H9 (cell line): Measurements from ENCODE around the gene HP. TPM values are rescaled to one million over a fixed set of nuclear protein-coding genes. Genes with fewer than 3 reads are reported as not detected.

Experiments
- DNase-seq: peaks from one replicate; pipeline ENCODE4 v3.0.0-alpha.2; 2017
- H2AFZ ChIP-seq: one replicate; pipeline ENCODE4 v1.6.1; 2013; ENCODE audit warnings: mild to moderate bottlenecking, low read length, control low read depth, moderate library complexity
- H2AK5ac ChIP-seq: 2 replicates; pipeline ENCODE4 v1.6.1; 2013; ENCODE audit warnings: low read length, control low read depth, mixed read lengths; ENCODE audit not compliant: insufficient read length
- H2BK120ac ChIP-seq: one replicate; pipeline ENCODE4 v1.6.1; 2013; ENCODE audit warnings: low read depth, mild to moderate bottlenecking, low read length, control low read depth, inconsistent platforms; ENCODE audit not compliant: poor library complexity, severe bottlenecking
- H2BK12ac ChIP-seq: 2 replicates; pipeline ENCODE4 v1.6.1; 2013; ENCODE audit warnings: low read length, control low read depth, mixed read lengths, low read depth; ENCODE audit not compliant: insufficient read length
- H2BK15ac ChIP-seq: 2 replicates; pipeline ENCODE4 v1.6.1; 2013; ENCODE audit warnings: low read depth, low read length, control low read depth
- H2BK20ac ChIP-seq: one replicate; pipeline ENCODE4 v1.6.1; 2013; ENCODE audit warnings: low read depth, mild to moderate bottlenecking, low read length, control low read depth, inconsistent platforms; ENCODE audit not compliant: poor library complexity, severe bottlenecking
- H2BK5ac ChIP-seq: 2 replicates; pipeline ENCODE4 v1.6.1; 2013; ENCODE audit warnings: low read length, control low read depth, mixed read lengths; ENCODE audit not compliant: insufficient read length
- H3K14ac ChIP-seq: 2 replicates; pipeline ENCODE4 v1.6.1; 2013; ENCODE audit warnings: low read length, control low read depth; ENCODE audit not compliant: insufficient read depth
- H3K18ac ChIP-seq: 2 replicates; pipeline ENCODE4 v1.6.1; 2013; ENCODE audit warnings: low read depth, mild to moderate bottlenecking, mixed read lengths, low read length, control low read depth; ENCODE audit not compliant: insufficient read length
- H3K23ac ChIP-seq: 2 replicates; pipeline ENCODE4 v1.6.1; 2013; ENCODE audit warnings: low read length, control low read depth, mixed read lengths, low read depth; ENCODE audit not compliant: insufficient read length
- H3K23me2 ChIP-seq: 2 replicates; pipeline ENCODE4 v1.6.1; 2013; ENCODE audit warnings: low read depth, mild to moderate bottlenecking, mixed read lengths, low read length, control low read depth; ENCODE audit not compliant: insufficient read length, poor library complexity, severe bottlenecking
- H3K27ac ChIP-seq: 2 replicates; pipeline ENCODE4 v1.5.1; 2013; ENCODE audit warnings: low read length, control low read depth, mixed read lengths, low read depth; ENCODE audit not compliant: insufficient read length
- H3K27me3 ChIP-seq: 2 replicates; pipeline ENCODE4 v1.6.1; 2013; ENCODE audit warnings: low read length, control low read depth, inconsistent platforms; ENCODE audit not compliant: insufficient read depth
- H3K4ac ChIP-seq: 2 replicates; pipeline ENCODE4 v1.6.1; 2013; ENCODE audit warnings: low read depth, mild to moderate bottlenecking, control low read depth, inconsistent platforms, low read length, moderate library complexity
- H3K4me1 ChIP-seq: 2 replicates; pipeline ENCODE4 v1.6.1; 2013; ENCODE audit warnings: low read length, control low read depth, inconsistent platforms; ENCODE audit not compliant: insufficient read depth
- H3K4me2 ChIP-seq: 2 replicates; pipeline ENCODE4 v1.6.1; 2013; ENCODE audit warnings: low read length, control low read depth, mixed read lengths; ENCODE audit not compliant: insufficient read length, insufficient read depth
- H3K56ac ChIP-seq: 2 replicates; pipeline ENCODE4 v1.6.1; 2013; ENCODE audit warnings: low read depth, mild to moderate bottlenecking, mixed read lengths, low read length, control low read depth; ENCODE audit not compliant: insufficient read length
- H3K79me1 ChIP-seq: 2 replicates; pipeline ENCODE4 v1.6.1; 2013; ENCODE audit warnings: low read depth, mild to moderate bottlenecking, moderate library complexity, low read length, control low read depth, inconsistent platforms; ENCODE audit not compliant: insufficient read depth, poor library complexity, severe bottlenecking
- H3K79me2 ChIP-seq: 2 replicates; pipeline ENCODE4 v1.6.1; 2013; ENCODE audit warnings: low read length, control low read depth, inconsistent platforms; ENCODE audit not compliant: insufficient read depth
- H3K9ac ChIP-seq: 2 replicates; pipeline ENCODE4 v1.6.1; 2013; ENCODE audit warnings: low read length, control low read depth, mixed read lengths; ENCODE audit not compliant: insufficient read length; ENCODE audit errors: extremely low read depth
- H3K9me3 ChIP-seq: one replicate; pipeline ENCODE4 v1.6.1; 2013; ENCODE audit warnings: low read depth, low read length, inconsistent platforms; ENCODE audit not compliant: control insufficient read depth
- H3T11ph ChIP-seq: one replicate; pipeline ENCODE4 v1.6.1; 2013; ENCODE audit warnings: mild to moderate bottlenecking, low read length, control low read depth, inconsistent platforms
- H4K20me1 ChIP-seq: one replicate; pipeline ENCODE4 v1.6.1; 2013; ENCODE audit not compliant: control insufficient read depth, insufficient read length, insufficient read depth
- H4K5ac ChIP-seq: 2 replicates; pipeline ENCODE4 v1.6.1; 2013; ENCODE audit warnings: low read depth, mild to moderate bottlenecking, mixed read lengths, low read length, control low read depth; ENCODE audit not compliant: insufficient read length
- H4K8ac ChIP-seq: replicated peaks from 2 replicates; pipeline ENCODE4 v1.6.1; 2013; ENCODE audit warnings: low read length, control low read depth, mixed read lengths, low read depth; ENCODE audit not compliant: insufficient read length
- H4K91ac ChIP-seq: 2 replicates; pipeline ENCODE4 v1.6.1; 2013; ENCODE audit warnings: low read depth, mild to moderate bottlenecking, moderate library complexity, mixed read lengths, low read length, control low read depth; ENCODE audit not compliant: insufficient read length
- H3K27ac Mint-ChIP-seq, 3 experiments: 2 replicates in 2 of 3; 3 replicates in 1 of 3; pipeline ENCODE4 v1.8.0; 2020 to 2021; ENCODE audit warnings: mixed read lengths in 3 of 3, mild to moderate bottlenecking in 1 of 3, moderate library complexity in 1 of 3
- H3K27me3 Mint-ChIP-seq: 2 replicates; pipeline ENCODE4 v1.8.0; 2021; ENCODE audit warnings: low read depth, mild to moderate bottlenecking, moderate library complexity, mixed read lengths
- H3K36me3 Mint-ChIP-seq, 3 experiments: 2 replicates in 2 of 3; 3 replicates in 1 of 3; pipeline ENCODE4 v1.8.0; 2020 to 2021; ENCODE audit warnings: low read depth in 3 of 3, mixed read lengths in 3 of 3; ENCODE audit not compliant: insufficient read depth in 1 of 3
- H3K4me1 Mint-ChIP-seq, 2 experiments: 2 replicates each; pipeline ENCODE4 v1.8.0; 2020; ENCODE audit warnings: mixed read lengths in 2 of 2
- H3K4me3 Mint-ChIP-seq, 2 experiments: 2 replicates in 1 of 2; 3 replicates in 1 of 2; pipeline ENCODE4 v1.8.0; 2020 to 2021; ENCODE audit warnings: mild to moderate bottlenecking in 2 of 2, mixed read lengths in 2 of 2, moderate library complexity in 1 of 2
- H3K9me3 Mint-ChIP-seq, 2 experiments: 2 replicates in 1 of 2; 3 replicates in 1 of 2; pipeline ENCODE4 v1.8.0; 2020; ENCODE audit warnings: mild to moderate bottlenecking in 2 of 2, mixed read lengths in 2 of 2, moderate library complexity in 1 of 2
- CTCF ChIP-seq: fragments of 200-600 bp; sonication (generic); conservative IDR thresholded peaks from 3 replicates; pipeline ENCODE4 v1.8.0; 2021; ENCODE audit warnings: antibody characterized with exemption, mild to moderate bottlenecking
- WGBS: extraction: QIAGEN DNeasy Blood & Tissue Kit; methylation state at CpG from one replicate; pipeline ENCODE4 v1.1.7; 2013; ENCODE audit warnings: missing lambda C conversion rate, low lambda C conversion rate, mixed read lengths; ENCODE audit not compliant: insufficient read length; ENCODE audit errors: extremely low coverage; 5-methylcytosine and 5-hydroxymethylcytosine counted together
- total RNA-seq: library from RNA; stranded (reverse); gene quantifications from 2 replicates; pipeline ENCODE4 v1.2.1, GENCODE V29; 2021

The HP gene
- total RNA-seq, 1 experiment from 2014 or later: not detected

- no peak overlapping the region for H3K9ac ChIP-seq
- H3K4me1 ChIP-seq: no peaks in the 10 kb centered on the region
- no peaks in the 10 kb centered on the region for H3K9me3 Mint-ChIP-seq
- WGBS: no CpG with 5 or more reads among the region's 6 CpGs
- H3K4me3 Mint-ChIP-seq: no peak overlapping the region
- H2BK5ac ChIP-seq: no peak overlapping the region
- no peak overlapping the region for H4K91ac ChIP-seq
- H3K79me1 ChIP-seq: no peaks in the 10 kb centered on the region
- H4K8ac ChIP-seq: no peak overlapping the region
- no peak overlapping the region for H2BK120ac ChIP-seq
- H3K14ac ChIP-seq: no peak overlapping the region
- no peaks in the 10 kb centered on the region for H3K4me1 Mint-ChIP-seq
- H4K5ac ChIP-seq: no peak overlapping the region
- no peak overlapping the region for H3K18ac ChIP-seq
- TF ChIP-seq CTCF: no peak
- DNase-seq: no peak
- no peak overlapping the region for H2BK12ac ChIP-seq
- no peak overlapping the region for H3K4ac ChIP-seq
- no peak overlapping the region for H2BK20ac ChIP-seq
- no peaks in the 10 kb centered on the region for H3K23me2 ChIP-seq
- H2AK5ac ChIP-seq: no peak overlapping the region
- no peak overlapping the region for H2BK15ac ChIP-seq
- H3K27me3 ChIP-seq: no peaks in the 10 kb centered on the region
- H3K56ac ChIP-seq: no peak overlapping the region
- peaks cover 11 to 36% (median 34%) of the 10 kb centered on the region in 3 experiments; a peak in 6 of 7 replicates for H3K36me3 Mint-ChIP-seq
- H3K27me3 Mint-ChIP-seq: no peaks in the 10 kb centered on the region
- no peak overlapping the region for H3K23ac ChIP-seq
- H3K27ac Mint-ChIP-seq: peak overlapping the region in 1 of 3 experiments; percentile 19; a peak in 1 of 7 replicates
- no peaks in the 10 kb centered on the region for H3K79me2 ChIP-seq
- H2AFZ ChIP-seq: no peak overlapping the region
- no peak overlapping the region for H3T11ph ChIP-seq
- no peak overlapping the region for H3K4me2 ChIP-seq
- no peaks in the 10 kb centered on the region for H4K20me1 ChIP-seq
- H3K9me3 ChIP-seq: no peaks in the 10 kb centered on the region
- no peak overlapping the region for H3K27ac ChIP-seq
These were observed 29.4 kb upstream of the HP start for GRCh38 chr16:72024862-72025382.
